GM19395 (cell line): Measurements from ENCODE around the gene RNF151.

Source experiments
- ATAC-seq: cut with Tn5 transposase; IDR thresholded peaks from one replicate; pipeline ENCODE4 v1.9.1; 2021; ENCODE audit warnings: mild to moderate bottlenecking, moderate library complexity; ENCODE audit not compliant: unreplicated experiment

Gene RNF151

DNA sequence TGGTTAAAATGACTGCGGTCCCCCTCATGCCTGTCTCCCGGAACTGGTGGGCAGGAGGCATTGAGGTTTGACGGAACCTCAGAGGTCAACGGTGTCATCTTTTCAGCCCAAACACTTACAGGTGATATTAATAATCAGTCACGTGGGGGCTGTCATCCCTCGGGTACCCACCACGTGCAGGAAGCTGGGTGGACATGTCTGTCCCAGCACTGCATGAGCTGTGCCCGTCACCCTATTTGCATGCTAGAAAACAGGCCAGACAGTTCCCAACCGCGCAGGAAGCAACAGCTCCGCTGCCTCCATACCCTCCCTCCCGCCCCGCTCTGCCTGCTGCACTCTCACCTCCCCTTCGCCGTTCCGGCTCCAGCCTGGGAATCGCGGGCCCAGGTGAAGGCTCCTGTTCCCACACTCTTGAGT, 24.5 kb downstream of the RNF151 start:
- ATAC-seq = no peak

DNA sequence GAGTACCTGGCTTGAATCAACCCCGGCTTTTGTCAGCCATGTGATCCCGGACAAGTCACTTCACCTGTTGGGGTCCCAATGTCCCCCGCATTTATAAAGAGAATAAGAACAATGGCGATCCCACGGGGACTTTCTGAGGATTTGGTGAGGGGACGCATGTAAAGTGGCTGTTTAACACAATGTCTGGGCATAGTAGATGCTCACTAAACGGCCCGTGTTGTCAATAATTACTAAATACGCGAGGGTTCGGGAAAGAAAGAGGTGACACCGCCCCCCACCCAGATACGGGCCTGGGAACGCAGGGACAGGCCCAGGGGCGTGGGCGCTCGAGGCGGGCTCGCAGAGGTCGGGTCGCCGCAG, 24.9 kb downstream of the RNF151 start:
- ATAC-seq = no peak

DNA sequence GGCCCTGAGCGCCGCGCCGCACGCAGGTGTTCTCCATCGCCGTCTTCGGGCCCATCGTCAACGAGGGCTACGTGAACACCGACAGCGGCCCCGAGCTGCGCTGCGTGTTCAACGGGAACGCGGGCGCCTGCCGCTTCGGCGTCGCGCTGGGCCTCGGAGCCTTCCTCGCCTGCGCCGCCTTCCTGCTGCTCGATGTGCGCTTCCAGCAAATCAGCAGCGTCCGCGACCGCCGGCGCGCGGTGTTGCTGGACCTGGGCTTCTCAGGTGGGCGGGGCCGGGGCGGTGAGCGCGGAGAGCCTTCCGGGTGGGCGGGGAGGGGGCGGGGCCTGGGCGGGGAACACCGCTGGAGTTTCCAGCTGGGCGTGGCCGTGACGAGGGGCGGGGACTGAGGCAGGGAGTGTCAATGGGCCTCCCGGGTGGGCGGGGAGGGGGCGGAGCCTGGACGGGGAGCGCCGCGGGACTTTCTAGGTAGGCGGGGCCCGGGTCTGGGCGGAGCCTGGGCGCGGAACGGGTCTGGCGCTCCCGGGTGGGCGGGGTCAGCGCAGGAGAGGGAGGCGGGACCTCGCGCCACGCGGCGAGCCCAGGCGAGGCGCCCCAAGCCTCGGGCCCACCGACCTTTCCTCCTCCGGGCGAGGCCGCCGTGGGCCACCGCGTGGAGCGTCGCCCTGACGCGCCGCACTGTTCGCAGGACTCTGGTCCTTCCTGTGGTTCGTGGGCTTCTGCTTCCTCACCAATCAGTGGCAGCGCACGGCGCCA, 25.5 kb downstream of the RNF151 start:
- ATAC-seq = peak; percentile 52

GRCh38 chr16:1992704-1993317, 26.2 kb downstream of the RNF151 start:
- ATAC-seq = no peak

GRCh38 chr16:1993731-1994131, 27.1 kb downstream of the RNF151 start:
- no peak for ATAC-seq

GRCh38 chr16:1997494-1998359, 31.1 kb downstream of the RNF151 start:
- ATAC-seq = no peak

GRCh38 chr16:1998360-1998835, 31.7 kb downstream of the RNF151 start:
- no peak for ATAC-seq

DNA sequence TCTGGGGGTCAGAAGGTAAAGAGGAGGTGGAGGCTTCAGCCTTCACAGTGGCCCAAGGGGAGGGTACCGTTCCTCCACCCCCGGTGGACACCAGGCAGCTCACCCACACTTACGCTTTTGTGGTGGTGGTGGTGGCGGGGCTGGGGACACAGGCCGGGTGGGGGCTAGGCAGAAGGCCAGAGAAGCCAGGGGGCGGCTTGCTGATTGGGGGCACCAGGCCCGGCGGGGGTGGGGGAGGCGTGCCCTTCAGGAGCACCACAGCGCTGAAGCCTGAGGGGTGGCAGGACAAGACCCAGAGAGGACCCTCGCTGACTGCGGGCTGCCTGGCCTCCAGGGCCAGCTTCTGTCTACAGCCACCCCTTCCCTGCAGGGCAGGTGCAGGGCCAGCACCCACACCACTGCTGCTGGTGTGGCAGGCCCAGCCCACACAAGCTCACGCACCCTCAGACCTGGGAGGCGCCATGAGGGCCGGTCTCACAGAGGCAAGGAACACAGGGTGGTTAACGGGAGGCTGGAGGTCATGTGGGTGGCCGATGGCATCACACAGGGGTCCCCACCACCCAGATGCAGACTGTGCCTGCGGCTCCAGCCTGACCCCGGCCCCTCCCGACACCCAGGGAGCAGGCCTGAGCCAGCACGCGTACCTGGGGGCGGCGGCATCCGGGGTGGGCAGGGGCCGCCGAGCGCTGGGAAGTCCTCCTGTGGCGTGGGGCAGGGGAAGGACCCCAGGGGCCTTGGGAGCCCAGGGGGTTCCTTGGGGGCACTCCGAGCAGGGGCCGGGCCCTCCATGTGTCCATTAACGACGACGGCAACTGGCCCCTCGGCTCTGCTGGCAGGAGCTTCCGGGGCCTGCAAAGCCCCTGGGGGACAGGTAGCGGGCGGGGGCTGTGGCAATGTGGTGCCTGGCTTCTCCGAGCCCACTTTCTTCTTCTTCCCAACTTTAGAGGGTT, 32.5 kb downstream of the RNF151 start:
- no peak for ATAC-seq

- ATAC-seq = no peak
Measured at GRCh38 chr16:1999866-2000514, 33.3 kb downstream of the RNF151 start.

- no peak for ATAC-seq
Measured at GRCh38 chr16:2001035-2001434, 34.4 kb downstream of the RNF151 start.

GRCh38 chr16:2001456-2002355, 35.0 kb downstream of the RNF151 start:
- no peak for ATAC-seq

GRCh38 chr16:2002406-2003230, 36.0 kb downstream of the RNF151 start:
- no peak for ATAC-seq

GRCh38 chr16:2003231-2003826, 36.7 kb downstream of the RNF151 start:
- ATAC-seq = no peak

- ATAC-seq = no peak
Measured at GRCh38 chr16:2003827-2004641, 37.4 kb downstream of the RNF151 start.

DNA sequence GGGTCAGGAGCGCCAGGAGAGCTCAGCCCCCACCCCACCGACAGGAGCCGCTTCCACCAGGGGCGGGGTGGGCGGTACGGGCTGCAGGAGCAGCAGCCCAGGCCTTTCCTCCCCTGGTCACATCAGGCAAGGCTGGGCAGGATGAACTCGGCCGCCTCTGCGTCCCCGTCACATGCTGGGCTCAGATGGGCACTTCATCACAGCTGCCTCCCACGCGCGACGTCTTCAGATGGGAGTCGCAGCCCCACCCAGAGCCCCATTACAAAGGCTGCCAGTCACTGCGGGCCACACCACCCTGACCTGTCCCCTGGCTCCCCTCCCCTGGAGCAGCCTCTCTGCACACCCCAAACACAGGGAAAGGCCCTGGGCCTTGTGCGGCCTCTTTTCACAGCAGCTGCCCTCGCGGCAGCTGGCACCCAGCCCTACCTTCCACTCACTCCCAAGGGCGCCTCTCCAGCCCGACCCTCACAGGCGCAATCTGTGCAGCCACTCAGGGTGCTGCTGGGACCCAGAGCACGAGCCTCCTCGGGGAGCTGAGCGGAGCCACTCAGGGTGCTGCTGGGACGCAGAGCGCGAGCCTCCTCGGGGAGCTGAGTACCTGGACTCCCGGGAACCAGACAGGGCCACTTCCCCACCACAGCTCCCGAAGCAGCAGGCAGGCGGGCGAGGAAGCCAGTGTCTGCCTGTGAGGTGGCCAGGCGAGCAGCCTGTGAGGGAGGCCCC, 38.3 kb downstream of the RNF151 start:
- ATAC-seq = no peak

- no peak for ATAC-seq
Measured at GRCh38 chr16:2005646-2006045, 39.0 kb downstream of the RNF151 start.
